ENCODE measurements around the gene ISY1.
"Not testable (repeated sequence)": the region's sequence is repeated elsewhere in the genome, so short reads cannot be mapped to it uniquely, and the experiment has no call there.

The ISY1 gene

DNA sequence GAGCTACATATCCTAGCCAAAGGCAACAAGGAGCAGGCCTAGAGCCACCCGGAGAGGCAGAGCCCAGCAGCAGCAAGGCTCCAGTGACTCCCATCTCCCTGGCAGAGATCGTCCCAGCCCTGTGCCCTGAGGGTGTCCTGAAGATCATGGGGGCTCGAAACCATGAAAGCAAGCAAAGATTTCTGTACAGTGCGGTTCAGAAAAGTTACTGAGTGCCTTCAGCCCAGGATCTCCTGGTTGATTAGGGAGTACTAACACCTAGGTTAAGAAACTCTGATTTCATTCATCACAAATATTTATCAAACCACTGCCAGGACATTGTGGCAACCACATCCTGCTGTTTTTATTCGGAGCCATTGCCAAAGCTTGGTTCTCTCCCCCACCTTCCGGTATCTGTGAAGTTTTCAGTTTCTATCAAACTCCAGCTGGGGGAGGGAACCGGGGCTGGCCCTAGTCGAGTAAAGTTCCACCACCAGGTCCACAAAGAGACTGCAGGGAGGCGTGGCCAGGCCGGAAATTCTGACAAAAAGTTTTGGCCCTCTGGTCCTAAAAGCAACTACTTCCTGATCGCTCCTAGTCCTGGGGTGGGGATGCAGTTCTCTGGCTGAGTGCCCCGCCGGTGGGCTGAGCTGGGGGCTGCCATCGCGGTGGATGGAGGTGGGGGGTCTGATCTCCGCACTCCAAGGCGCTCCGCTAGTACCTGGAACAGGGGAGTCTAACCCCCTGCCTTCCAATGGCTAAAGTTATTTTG, 40.4 kb downstream of the ISY1 start:
- DNase-seq (ENCODE audit: low read depth in 2 of 2): peak; percentile 67 to 76

DNA sequence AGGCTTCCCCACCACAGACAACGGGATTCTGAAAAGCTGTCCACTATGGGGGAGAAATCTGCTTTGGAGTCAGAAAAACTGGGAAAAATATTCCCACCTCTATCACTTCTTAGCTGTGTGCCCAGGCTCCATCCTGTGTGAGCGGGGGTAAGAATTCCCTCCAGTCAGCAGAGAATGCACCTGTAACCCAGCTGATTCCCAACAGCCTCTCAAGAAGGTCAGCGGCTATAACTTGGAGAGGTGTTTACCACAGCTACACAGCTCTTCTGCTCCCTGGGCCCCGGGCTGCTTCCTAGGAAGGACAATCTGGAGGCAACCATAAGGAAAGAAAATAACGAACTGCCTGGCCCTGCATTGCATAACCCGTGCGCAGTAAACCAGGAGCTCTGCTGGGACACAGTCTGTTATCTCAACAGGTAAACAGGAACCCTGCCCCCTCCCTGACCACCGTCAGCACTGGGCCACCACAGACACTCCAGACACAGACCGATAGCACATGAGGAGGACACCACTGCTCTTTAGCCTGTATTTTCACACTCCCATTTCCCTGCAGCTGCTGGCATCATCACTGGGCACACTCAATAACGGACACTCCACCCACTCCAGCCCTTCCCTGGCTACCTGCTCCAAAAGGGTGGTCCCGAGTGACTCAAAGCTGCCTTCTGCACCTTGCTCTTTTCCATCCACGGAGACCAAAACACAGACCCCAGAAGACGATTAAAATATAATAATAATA, 41.3 kb downstream of the ISY1 start:
- no peak for DNase-seq (ENCODE audit: low read depth in 2 of 2)

DNA sequence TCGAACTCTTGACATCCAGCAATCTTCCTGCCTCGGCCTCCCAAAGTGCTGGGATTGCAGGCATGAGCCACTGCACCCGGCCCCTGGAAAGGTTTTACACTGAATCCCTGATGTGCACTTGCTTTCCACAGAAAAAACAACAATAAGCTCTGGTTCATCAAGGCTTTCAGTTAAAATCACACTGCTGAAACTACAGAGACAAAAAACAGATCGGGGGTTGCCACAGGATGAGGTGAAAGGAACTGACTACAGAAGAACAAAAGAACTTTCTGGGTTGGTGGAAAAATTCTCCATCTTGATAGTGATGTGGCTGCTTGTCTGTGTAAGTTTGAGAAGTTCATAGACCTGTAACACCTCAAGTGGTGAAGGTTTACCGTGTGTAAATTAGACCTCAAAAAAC, 42.1 kb downstream of the ISY1 start:
- no peak for DNase-seq (ENCODE audit: low read depth in 2 of 2)

- DNase-seq (ENCODE audit: low read depth in 2 of 2): no peak
These were observed 43.7 kb downstream of the ISY1 start for GRCh38 chr3:129117134-129117533.

DNA sequence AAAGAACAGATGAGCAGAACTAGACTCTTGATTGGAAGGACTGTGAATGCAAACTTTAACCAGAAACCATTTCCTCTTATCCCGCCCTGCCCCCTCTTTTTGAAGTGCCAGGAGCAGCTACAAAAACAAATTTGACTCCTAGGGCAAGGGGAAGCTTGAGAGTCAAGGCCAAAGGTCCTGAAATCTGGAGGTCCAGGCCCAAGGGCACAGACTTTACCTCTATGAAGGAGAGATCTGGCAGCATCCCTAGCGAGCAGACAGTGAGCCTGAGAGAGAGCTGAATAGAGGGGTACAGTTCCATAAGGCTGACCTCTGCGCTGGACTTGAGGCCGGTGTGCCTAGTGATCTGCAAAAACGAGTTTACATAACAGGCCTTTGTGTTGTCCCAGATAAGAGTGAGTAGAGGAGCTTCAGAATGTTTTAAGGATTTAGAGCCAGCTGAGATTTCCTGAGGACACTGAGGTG, 44.3 kb downstream of the ISY1 start:
- no peak for DNase-seq (ENCODE audit: low read depth in 2 of 2)

GRCh38 chr3:129114455-129114854, 46.4 kb downstream of the ISY1 start:
- no peak for DNase-seq (ENCODE audit: low read depth in 2 of 2)

DNA sequence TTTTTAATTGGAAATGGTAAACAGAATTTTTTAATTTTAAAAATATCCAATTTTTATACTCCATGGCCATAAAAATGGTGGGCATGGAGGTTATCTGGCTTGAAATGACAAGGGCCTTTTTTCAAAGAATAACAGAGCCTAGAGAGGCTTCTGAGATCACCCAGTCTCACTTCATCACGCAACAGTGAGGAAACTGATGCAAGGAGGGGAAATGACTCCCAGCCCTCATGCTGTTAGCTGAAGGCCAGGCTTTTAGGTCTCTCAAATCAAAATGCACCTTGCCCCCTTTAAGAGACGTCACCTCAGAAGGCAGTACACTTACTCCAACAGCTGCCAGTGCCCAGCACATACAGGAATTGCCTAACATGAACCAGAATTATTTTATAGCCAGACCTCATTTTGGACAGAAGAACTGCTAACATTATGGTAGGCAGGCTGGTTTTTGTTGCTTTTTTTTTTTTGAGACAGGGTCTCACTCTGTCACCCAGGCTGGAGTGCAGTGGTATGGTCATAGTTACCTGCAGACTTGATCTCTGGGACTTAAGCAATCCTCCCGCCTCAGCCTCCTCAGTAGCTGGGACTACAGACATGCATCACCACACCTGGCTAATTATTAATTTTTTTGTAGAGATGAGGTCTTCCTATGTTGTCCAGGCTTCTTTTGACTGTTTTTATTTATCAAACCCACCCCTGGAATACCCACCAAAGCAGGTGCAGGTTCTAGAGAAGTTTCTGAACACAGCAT, 48.4 kb downstream of the ISY1 start:
- DNase-seq (ENCODE audit: low read depth in 2 of 2): no peak

- not testable (repeated sequence) for DNase-seq (ENCODE audit: low read depth in 2 of 2)
These were observed 49.6 kb downstream of the ISY1 start for GRCh38 chr3:129111076-129111780.

- DNase-seq (ENCODE audit: low read depth in 2 of 2): no peak
These were observed 53.1 kb downstream of the ISY1 start for GRCh38 chr3:129107793-129108192.

DNA sequence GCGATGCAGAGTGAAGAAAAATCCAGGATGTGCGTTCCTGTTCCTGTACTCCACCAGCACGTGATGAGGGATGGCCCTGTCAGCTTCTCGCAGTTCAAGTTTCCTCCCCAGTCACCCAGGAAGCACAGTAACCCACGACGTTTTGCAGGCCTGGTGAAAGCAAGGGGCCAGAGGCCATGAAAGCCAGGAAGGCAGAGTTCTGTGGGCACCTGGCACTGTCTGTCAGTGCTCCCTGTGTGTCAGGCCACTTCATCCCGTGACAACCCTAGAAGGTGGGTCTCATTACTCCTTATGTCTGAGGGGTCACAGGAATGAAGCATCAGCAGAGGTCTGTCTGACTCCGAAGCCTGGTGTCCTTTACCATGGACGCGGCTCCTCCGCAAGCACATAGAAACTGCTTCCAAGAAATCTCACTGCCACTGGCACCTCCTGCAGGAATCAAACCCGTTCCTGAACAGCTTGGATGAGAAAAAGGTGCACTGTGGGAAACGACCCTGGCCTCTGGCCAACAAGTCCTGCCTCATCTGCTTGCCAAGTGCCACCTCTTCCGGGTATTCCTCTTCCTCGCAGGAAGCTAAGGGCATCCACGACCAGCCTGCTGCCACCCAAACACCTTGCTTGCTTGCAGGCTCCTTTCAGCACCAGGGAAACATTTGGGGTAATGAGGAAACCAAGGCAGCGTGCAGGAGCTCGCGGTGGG, 53.8 kb downstream of the ISY1 start:
- DNase-seq (ENCODE audit: low read depth in 2 of 2): no peak

- no peak for DNase-seq (ENCODE audit: low read depth in 2 of 2)
These were observed 54.5 kb downstream of the ISY1 start for GRCh38 chr3:129106320-129106719.

GRCh38 chr3:129105862-129106261, 55.0 kb downstream of the ISY1 start:
- DNase-seq (ENCODE audit: low read depth in 2 of 2): no peak

DNA sequence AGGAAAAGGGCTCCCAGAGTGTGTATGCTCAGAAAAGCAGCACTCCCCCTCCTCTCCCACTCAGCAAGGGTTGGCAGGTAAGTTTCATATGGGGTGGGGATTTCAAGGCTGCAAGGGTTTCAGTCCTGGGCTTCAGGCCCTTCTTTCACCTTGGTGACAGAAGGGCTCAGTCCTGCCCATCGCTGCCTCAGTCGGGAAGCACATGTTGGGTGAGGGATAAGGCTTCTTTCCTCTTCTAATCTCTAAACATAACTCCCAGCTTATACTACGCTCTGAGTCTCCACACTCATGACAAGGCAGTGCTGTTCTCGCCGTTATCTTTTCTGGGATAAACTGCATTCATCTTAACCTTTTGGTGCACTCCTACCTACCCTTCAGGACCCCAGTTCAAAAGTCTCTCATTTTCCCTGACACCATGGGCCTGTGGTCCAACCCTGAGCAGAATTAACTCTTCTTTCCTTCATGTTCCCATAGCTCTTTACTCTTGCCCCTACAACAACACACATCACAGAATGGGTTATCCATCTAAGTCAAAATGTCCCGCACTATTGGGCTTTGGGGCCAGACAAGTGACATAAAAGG, 56.3 kb downstream of the ISY1 start:
- DNase-seq (ENCODE audit: low read depth in 2 of 2): no peak

- no peak for DNase-seq (ENCODE audit: low read depth in 2 of 2)
These were observed 56.8 kb downstream of the ISY1 start for GRCh38 chr3:129104051-129104450.

DNA sequence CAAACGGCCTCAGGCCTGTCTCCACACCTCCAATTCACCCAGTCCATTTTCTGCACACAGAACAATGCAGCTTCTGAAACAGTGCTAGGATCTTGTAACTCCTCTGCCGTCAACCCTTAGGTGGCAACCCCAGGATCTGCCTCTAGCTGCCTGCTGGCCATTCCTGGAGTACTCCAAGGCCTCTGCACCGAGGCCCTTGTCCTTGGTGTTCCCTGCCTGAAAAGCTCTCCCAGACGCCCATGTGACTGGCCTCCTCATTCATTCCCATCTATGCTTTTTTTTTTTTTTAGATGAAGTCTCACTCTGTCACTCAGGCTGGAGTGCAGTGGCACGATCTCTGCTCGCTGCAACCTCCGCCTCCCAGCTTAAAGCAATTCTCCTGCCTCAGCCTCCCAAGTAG, 57.6 kb downstream of the ISY1 start:
- no peak for DNase-seq (ENCODE audit: low read depth in 2 of 2)

DNA sequence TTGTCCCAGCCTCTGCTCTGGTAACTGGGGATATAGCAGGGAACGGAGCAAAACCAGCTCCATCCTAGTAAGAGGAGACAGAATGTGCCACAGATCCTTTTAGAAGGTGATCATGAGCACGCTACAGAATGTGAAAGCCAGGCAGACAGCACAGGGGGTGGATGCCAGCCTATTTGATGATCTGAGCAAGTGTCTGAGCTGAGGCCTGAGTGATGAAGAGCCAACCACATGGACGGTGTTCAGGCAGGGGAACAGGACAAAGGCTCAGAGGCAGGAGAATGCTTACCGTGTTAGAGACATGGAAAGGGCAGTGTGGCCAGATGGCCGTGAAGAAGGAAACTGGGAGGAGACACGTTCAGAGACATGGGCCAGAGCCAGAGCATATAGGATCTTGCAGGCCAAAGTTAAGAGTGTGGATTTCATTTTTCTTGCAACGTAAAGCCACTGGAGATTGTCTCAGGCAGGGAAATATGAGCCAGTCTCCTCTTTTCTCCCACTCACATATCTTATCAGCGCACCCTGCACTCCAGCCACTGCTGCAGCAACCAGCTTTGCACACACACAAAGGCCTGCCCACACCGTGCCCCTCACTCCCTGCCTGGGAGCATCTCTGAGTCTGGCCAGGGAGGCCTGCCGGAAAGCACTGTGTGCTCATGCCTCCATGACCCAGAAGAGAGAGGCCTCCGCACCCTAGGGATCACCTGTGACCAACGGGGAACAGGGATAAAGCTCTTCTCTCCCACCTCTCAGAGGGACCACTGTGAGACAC, 59.3 kb downstream of the ISY1 start:
- no peak for DNase-seq (ENCODE audit: low read depth in 2 of 2)

DNA sequence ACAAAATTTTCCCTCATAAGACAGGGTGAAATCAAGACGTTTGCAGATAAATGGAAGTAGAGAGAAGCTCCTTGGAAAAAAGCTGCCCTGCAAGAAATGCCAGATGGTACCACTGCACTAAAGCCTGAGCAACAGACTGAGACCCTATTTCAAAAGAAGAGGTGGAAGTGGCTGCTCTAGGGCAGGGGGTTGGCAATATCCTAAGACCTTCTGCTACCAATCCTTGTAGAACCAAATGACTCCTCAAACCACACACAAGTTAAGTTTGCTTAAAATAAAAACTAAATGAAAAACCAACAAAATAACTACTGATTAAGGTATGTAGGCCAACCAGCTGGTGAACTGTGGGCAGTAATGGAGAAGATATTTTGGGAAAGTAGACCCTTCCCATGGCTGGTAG, 60.6 kb downstream of the ISY1 start:
- DNase-seq (ENCODE audit: low read depth in 2 of 2): no peak

DNA sequence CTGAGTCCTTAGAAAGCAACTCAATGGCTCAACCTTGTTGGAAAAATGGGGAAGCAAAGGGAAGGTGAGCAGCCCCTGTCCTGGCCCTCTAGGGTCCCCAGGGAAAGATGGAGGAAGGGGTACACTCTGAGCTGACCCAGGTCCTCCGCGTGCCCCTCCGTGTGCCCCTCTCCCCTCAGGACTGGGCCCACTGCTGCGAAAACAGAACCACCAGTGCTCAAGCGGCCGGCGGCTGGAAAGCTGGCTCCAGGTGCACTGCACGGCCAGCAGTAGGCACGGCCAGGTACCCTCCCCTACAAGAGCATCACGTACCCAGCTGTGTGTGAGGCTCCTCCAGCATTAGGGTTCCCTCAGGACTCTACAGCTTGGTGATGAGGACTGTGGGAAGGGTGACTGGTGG, 65.6 kb downstream of the ISY1 start:
- DNase-seq (ENCODE audit: low read depth in 2 of 2): no peak

- not testable (repeated sequence) for DNase-seq (ENCODE audit: low read depth in 2 of 2)
These were observed 72.6 kb downstream of the ISY1 start for GRCh38 chr3:129088312-129088711.

- not testable (repeated sequence) for DNase-seq (ENCODE audit: low read depth in 2 of 2)
These were observed 73.0 kb downstream of the ISY1 start for GRCh38 chr3:129087904-129088303.
